ENCODE data around the gene USP17L18. TPM values are rescaled to one million over a fixed set of nuclear protein-coding genes. Genes with fewer than 3 reads are reported as not detected.
"Not testable (repeated sequence)": the region's sequence is repeated elsewhere in the genome, so short reads cannot be mapped to it uniquely, and the experiment has no call there.

The USP17L18 gene
- total and polyA plus RNA-seq, 10 donors = not detected

DNA sequence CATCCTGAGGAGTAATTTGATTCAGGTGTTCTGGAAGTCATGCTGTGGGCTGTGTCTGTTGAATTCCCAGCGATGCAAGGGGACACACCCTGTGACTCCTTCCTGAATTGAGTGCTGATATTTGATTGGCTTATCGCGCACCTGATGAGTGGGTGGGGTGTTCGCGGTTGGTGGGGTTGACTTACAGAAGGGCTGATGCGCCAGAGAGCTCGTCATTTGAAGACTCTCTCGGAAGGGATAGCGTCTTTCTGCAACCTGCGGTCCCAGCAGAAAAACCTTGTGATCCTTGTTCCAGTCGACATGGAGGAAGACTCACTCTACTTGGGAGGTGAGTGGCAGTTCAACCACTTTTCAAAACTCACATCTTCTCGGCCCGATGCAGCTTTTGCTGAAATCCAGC is 4.6 kb downstream of the USP17L18 start, which contains the start of gene USP17L19:
Gene USP17L19 (plus strand): TSS at position 301 of the 400 bp plus-strand sequence. CDS start 0 bp downstream, at position 301.
- WGBS, 5 donors = no CpG with 5 or more reads among the region's 13 CpGs
- H3K9me3 ChIP-seq; H3K4me1 ChIP-seq; DNase-seq; H3K36me3 ChIP-seq; H3K27ac ChIP-seq; H3K4me3 ChIP-seq; H3K27me3 ChIP-seq (replicated peaks in 1 of 7); intact Hi-C loops (cut with DNase I; ENCODE audit: low total_unique reads): not testable (repeated sequence)

DNA sequence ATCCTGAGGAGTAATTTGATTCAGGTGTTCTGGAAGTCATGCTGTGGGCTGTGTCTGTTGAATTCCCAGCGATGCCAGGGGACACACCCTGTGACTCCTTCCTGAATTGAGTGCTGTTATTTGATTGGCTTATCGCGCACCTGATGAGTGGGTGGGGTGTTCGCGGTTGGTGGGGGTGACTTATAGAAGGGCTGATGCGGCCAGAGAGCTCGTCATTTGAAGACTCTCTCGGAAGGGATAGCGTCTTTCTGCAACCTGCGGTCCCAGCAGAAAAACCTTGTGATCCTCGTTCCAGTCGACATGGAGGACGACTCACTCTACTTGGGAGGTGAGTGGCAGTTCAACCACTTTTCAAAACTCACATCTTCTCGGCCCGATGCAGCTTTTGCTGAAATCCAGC is 9.4 kb downstream of the USP17L18 start, which contains the start of gene USP17L20:
Gene USP17L20 (plus strand): TSS at position 301 of the 400 bp plus-strand sequence. CDS start 0 bp downstream, at position 301.
- WGBS, 5 donors = no CpG with 5 or more reads among the region's 15 CpGs
- H3K36me3 ChIP-seq; H3K4me3 ChIP-seq; DNase-seq; H3K4me1 ChIP-seq; H3K9me3 ChIP-seq; H3K27me3 ChIP-seq (replicated peaks in 1 of 7); intact Hi-C loops (cut with DNase I; ENCODE audit: low total_unique reads); H3K27ac ChIP-seq: not testable (repeated sequence)

DNA sequence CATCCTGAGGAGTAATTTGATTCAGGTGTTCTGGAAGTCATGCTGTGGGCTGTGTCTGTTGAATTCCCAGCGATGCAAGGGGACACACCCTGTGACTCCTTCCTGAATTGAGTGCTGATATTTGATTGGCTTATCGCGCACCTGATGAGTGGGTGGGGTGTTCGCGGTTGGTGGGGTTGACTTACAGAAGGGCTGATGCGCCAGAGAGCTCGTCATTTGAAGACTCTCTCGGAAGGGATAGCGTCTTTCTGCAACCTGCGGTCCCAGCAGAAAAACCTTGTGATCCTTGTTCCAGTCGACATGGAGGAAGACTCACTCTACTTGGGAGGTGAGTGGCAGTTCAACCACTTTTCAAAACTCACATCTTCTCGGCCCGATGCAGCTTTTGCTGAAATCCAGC is 14.1 kb downstream of the USP17L18 start, which contains the start of gene USP17L21:
Gene USP17L21 (plus strand): TSS at position 301 of the 400 bp plus-strand sequence. CDS start 0 bp downstream, at position 301.
- intact Hi-C loops (cut with DNase I; ENCODE audit: low total_unique reads); H3K9me3 ChIP-seq; DNase-seq; H3K27me3 ChIP-seq (replicated peaks in 1 of 7); H3K36me3 ChIP-seq; H3K27ac ChIP-seq; H3K4me1 ChIP-seq; H3K4me3 ChIP-seq: not testable (repeated sequence)
- no CpG with 5 or more reads among the region's 13 CpGs for WGBS, 5 donors

DNA sequence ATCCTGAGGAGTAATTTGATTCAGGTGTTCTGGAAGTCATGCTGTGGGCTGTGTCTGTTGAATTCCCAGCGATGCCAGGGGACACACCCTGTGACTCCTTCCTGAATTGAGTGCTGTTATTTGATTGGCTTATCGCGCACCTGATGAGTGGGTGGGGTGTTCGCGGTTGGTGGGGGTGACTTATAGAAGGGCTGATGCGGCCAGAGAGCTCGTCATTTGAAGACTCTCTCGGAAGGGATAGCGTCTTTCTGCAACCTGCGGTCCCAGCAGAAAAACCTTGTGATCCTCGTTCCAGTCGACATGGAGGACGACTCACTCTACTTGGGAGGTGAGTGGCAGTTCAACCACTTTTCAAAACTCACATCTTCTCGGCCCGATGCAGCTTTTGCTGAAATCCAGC is 18.9 kb downstream of the USP17L18 start, which contains the start of gene USP17L22:
Gene USP17L22 (plus strand): TSS at position 301 of the 400 bp plus-strand sequence. CDS start 0 bp downstream, at position 301.
- no CpG with 5 or more reads among the region's 15 CpGs for WGBS, 5 donors
- intact Hi-C loops (cut with DNase I; ENCODE audit: low total_unique reads); DNase-seq; H3K9me3 ChIP-seq; H3K36me3 ChIP-seq; H3K4me3 ChIP-seq; H3K27ac ChIP-seq; H3K27me3 ChIP-seq (replicated peaks in 1 of 7); H3K4me1 ChIP-seq: not testable (repeated sequence)

DNA sequence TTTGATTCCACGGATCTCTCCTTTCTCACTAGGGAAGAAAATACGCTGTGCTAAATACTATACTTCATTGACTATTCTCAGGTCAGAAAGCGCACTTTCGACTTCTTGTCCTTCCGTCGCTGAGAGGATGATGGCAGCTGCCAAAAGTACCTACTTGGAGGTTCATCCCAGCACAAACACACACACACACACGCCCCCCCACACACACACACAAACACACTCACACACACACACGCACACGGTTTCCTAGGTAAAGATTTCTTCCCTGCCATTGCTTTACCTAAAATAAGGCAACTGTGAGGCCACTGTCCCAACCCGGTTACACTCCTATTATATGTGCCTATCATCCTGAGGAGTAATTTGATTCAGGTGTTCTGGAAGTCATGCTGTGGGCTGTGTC is 23.3 kb downstream of the USP17L18 start:
- H3K27ac ChIP-seq; H3K4me3 ChIP-seq; H3K36me3 ChIP-seq; intact Hi-C loops (cut with DNase I; ENCODE audit: low total_unique reads); H3K4me1 ChIP-seq; H3K27me3 ChIP-seq (replicated peaks in 1 of 7); H3K9me3 ChIP-seq: not testable (repeated sequence)
- DNase-seq = peak; percentile 91
- WGBS, 5 donors = 82 to 90% (median 88%) methylated on average over 5 to 8 of the region's 10 CpGs

Other genes with a start within 250 kb of the USP17L18 start
- gene FAM90A26, start 78.2 kb upstream of the USP17L18 start, total RNA-seq = not detected
- not detected for gene FAM90A26, start 78.2 kb upstream of the USP17L18 start, polyA plus RNA-seq
- not detected for gene USP17L10, start 38.0 kb upstream of the USP17L18 start, total RNA-seq
- not detected for gene USP17L10, start 38.0 kb upstream of the USP17L18 start, polyA plus RNA-seq
- not detected for gene USP17L11, start 33.2 kb upstream of the USP17L18 start, total RNA-seq
- not detected for gene USP17L11, start 33.2 kb upstream of the USP17L18 start, polyA plus RNA-seq
- gene USP17L12, start 28.5 kb upstream of the USP17L18 start, total RNA-seq = not detected
- not detected for gene USP17L12, start 28.5 kb upstream of the USP17L18 start, polyA plus RNA-seq
- gene USP17L13, start 23.7 kb upstream of the USP17L18 start, total RNA-seq = not detected
- not detected for gene USP17L13, start 23.7 kb upstream of the USP17L18 start, polyA plus RNA-seq
- gene USP17L15, start 14.2 kb upstream of the USP17L18 start, total RNA-seq = not detected
- gene USP17L15, start 14.2 kb upstream of the USP17L18 start, polyA plus RNA-seq = not detected
- not detected for gene USP17L17, start 4.8 kb upstream of the USP17L18 start, total RNA-seq
- not detected for gene USP17L17, start 4.8 kb upstream of the USP17L18 start, polyA plus RNA-seq
- gene USP17L19, start 4.7 kb downstream of the USP17L18 start, total RNA-seq = not detected
- gene USP17L19, start 4.7 kb downstream of the USP17L18 start, polyA plus RNA-seq = not detected
- gene USP17L20, start 9.5 kb downstream of the USP17L18 start, total RNA-seq = not detected
- not detected for gene USP17L20, start 9.5 kb downstream of the USP17L18 start, polyA plus RNA-seq
- gene USP17L21, start 14.2 kb downstream of the USP17L18 start, total RNA-seq = not detected
- not detected for gene USP17L21, start 14.2 kb downstream of the USP17L18 start, polyA plus RNA-seq
- gene USP17L22, start 19.0 kb downstream of the USP17L18 start, total RNA-seq = not detected
- not detected for gene USP17L22, start 19.0 kb downstream of the USP17L18 start, polyA plus RNA-seq
- gene USP17L24, start 76.5 kb downstream of the USP17L18 start, total RNA-seq = not detected
- gene USP17L24, start 76.5 kb downstream of the USP17L18 start, polyA plus RNA-seq = not detected
- gene USP17L25, start 81.3 kb downstream of the USP17L18 start, total RNA-seq = not detected
- gene USP17L25, start 81.3 kb downstream of the USP17L18 start, polyA plus RNA-seq = not detected
- gene USP17L26, start 86.0 kb downstream of the USP17L18 start, total RNA-seq = not detected
- not detected for gene USP17L26, start 86.0 kb downstream of the USP17L18 start, polyA plus RNA-seq
- gene USP17L5, start 90.8 kb downstream of the USP17L18 start, total RNA-seq = not detected
- not detected for gene USP17L5, start 90.8 kb downstream of the USP17L18 start, polyA plus RNA-seq
- not detected for gene USP17L27, start 95.5 kb downstream of the USP17L18 start, total RNA-seq
- gene USP17L27, start 95.5 kb downstream of the USP17L18 start, polyA plus RNA-seq = not detected
- gene USP17L28, start 100.3 kb downstream of the USP17L18 start, total RNA-seq = not detected
- gene USP17L28, start 100.3 kb downstream of the USP17L18 start, polyA plus RNA-seq = not detected
- gene USP17L29, start 105.0 kb downstream of the USP17L18 start, total RNA-seq = not detected
- gene USP17L29, start 105.0 kb downstream of the USP17L18 start, polyA plus RNA-seq = not detected
- gene USP17L30, start 114.5 kb downstream of the USP17L18 start, total RNA-seq = not detected
- not detected for gene USP17L30, start 114.5 kb downstream of the USP17L18 start, polyA plus RNA-seq
- not detected for gene DEFB131A, start 195.8 kb downstream of the USP17L18 start, total RNA-seq
- not detected for gene DEFB131A, start 195.8 kb downstream of the USP17L18 start, polyA plus RNA-seq